Skeletal muscle tissue (tissue), 4 donors: ENCODE results near the gene DCAF10. TPM values are rescaled to one million over a fixed set of nuclear protein-coding genes. Genes with fewer than 3 reads are reported as not detected.
"Not testable (repeated sequence)": the region's sequence is repeated elsewhere in the genome, so short reads cannot be mapped to it uniquely, and the experiment has no call there.

Experiments used
- H3K27ac ChIP-seq: one replicate; pipeline ENCODE4 v1.7.0; 2013; ENCODE audit warnings: mild to moderate bottlenecking, low read depth, low read length, inconsistent platforms
- H3K27me3 ChIP-seq, 3 donors: one replicate each; pipeline ENCODE4 v1.7.0; 2013; ENCODE audit warnings: low read length in 3 of 3; ENCODE audit not compliant: control insufficient read depth in 3 of 3, insufficient read depth in 3 of 3
- H3K36me3 ChIP-seq, 3 donors: one replicate each; pipeline ENCODE4 v1.7.0; 2013; ENCODE audit warnings: low read length in 3 of 3; ENCODE audit not compliant: control insufficient read depth in 3 of 3, insufficient read depth in 3 of 3
- H3K4me1 ChIP-seq, 3 donors: one replicate each; pipeline ENCODE4 v1.7.0; 2013; ENCODE audit warnings: low read length in 3 of 3, mild to moderate bottlenecking in 3 of 3; ENCODE audit not compliant: control insufficient read depth in 3 of 3, insufficient read depth in 3 of 3
- H3K4me3 ChIP-seq, 3 donors: one replicate each; pipeline ENCODE4 v1.7.0; 2013; ENCODE audit warnings: low read length in 3 of 3
- H3K9ac ChIP-seq, 3 donors: one replicate each; pipeline ENCODE4 v1.7.0; 2013; ENCODE audit warnings: low read length in 3 of 3, mild to moderate bottlenecking in 3 of 3, moderate library complexity in 2 of 3, low read depth in 1 of 3
- H3K9me3 ChIP-seq, 3 donors: one replicate each; pipeline ENCODE4 v1.7.0; 2013; ENCODE audit warnings: low read length in 3 of 3; ENCODE audit not compliant: control insufficient read depth in 3 of 3
- total RNA-seq: library from RNA; depleted of rRNA; stranded (reverse); fragments of >200 nt; gene quantifications from one replicate; pipeline ENCODE4 v1.2.3, GENCODE V29; 2014
- donor health status: Osteomylitis.

Gene DCAF10
- total RNA-seq, 1 donor from 2014 or later, result 13.6 TPM

DNA sequence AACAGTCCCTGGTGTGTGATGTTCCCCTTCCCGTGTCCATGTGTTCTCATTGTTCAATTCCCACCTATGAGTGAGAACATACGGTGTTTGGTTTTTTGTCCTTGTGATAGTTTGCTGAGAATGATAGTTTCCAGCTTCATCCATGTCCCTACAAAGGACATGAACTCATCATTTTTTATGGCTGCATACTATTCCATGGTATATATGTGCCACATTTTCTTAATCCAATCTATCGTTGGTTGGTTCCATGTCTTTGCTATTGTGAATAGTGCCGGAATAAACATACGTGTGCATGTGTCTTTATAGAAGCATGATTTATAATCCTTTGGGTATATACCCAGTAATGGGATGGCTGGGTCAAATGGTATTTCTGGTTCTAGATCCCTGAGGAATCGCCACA, 35.3 kb upstream of the DCAF10 start:
- not testable (repeated sequence) for H3K4me1 ChIP-seq, H3K27ac ChIP-seq, H3K9ac ChIP-seq, H3K4me3 ChIP-seq, H3K9me3 ChIP-seq, H3K27me3 ChIP-seq
- H3K36me3 ChIP-seq, result peaks cover 4 to 14% (median 6%) of the 10 kb centered on the region in 3 donors

DNA sequence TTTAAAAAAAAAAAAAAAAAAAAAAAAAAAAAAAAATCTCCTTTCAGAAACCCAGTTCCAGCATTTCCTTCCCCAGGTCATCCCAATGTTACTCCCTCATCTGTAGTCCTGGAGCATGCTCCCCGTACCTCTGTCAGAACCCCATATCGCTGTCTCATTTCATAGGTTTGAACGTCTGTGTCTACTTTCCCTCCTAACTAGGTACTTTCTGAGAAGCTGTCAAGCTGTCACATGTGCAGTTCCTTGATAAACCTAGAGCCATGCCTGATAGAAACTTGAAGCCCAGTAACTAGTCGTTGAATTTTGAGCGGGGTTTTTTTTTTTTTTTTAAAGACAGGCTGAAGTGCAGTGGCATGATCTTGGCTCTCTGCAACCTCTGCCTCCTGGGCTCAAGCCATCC, 31.3 kb upstream of the DCAF10 start:
- Histone ChIP-seq H3K9ac (no peak overlapping the region), H3K4me1 (no peaks in the 10 kb centered on the region), H3K27me3 (no peaks in the 10 kb centered on the region), H3K4me3 (no peak overlapping the region), H3K9me3 (no peaks in the 10 kb centered on the region), H3K36me3 (peaks cover 10 to 24% (median 20%) of the 10 kb centered on the region in 3 donors), H3K27ac (no peak overlapping the region)

DNA sequence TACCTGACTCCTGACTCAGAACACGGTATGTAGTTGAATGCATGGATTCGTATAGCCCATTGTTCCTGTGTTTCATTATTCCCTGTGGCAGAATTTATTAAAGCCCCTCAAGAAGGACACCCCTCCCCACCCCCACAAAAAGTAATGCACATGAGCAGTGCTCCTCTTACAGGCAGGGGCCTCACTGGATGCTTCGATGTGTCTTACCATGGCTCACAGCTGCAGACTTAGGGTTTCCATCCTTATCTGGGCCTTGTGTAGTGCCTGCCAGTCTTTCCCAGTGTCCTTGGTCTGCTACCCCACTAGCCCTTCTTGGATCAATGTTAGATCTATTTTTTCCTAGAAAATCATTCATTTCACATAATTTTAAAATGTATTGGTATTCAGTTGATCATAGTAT, 30.6 kb upstream of the DCAF10 start:
- Histone ChIP-seq H3K27me3 (no peaks in the 10 kb centered on the region), H3K4me1 (no peaks in the 10 kb centered on the region), H3K36me3 (peaks cover 11 to 26% (median 23%) of the 10 kb centered on the region in 3 donors), H3K27ac (no peak overlapping the region), H3K4me3 (no peak overlapping the region), H3K9me3 (no peaks in the 10 kb centered on the region), H3K9ac (no peak overlapping the region)

DNA sequence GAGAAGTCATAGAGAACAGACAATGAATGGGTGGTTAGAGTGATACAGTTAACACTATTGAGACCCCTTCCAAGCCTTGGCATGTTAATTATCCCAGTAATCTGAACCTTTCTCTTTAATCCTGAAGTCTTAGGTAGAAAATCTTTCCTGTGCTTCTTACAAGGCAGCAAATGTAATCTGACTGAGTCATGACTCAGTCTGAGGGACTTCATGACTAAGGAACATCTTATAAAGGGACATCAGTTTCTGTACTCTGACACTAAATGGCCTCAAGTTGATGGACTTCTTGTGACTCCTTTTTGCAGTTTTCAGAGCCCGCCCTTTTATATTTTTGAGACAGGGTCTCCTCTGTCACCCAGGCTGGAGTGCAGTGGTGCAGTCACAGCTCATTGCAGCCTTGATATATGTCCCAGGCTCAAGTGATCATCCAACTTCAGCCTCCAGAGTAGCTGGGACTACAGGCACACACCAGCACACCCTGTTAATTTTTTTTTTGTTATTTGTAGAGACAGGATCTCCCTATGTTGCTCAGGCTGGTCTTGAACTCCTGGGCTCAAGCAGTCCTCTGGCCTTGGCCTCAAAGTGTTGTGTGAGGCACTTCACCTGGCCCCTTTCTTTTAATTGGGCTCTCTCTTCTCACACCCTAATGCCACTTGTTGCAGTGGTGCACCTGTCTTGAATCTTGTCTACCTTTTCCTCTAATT, 25.2 kb upstream of the DCAF10 start:
- no peak overlapping the region for H3K27ac ChIP-seq
- no peaks in the 10 kb centered on the region for H3K9me3 ChIP-seq
- no peak overlapping the region for H3K9ac ChIP-seq
- H3K4me1 ChIP-seq, result no peaks in the 10 kb centered on the region
- peaks cover 21 to 63% (median 49%) of the 10 kb centered on the region in 3 donors for H3K36me3 ChIP-seq
- no peak overlapping the region for H3K4me3 ChIP-seq
- H3K27me3 ChIP-seq, result no peaks in the 10 kb centered on the region

GRCh38 chr9:37776328-37776727, 24.3 kb upstream of the DCAF10 start:
- Histone ChIP-seq H3K9ac (no peak overlapping the region), H3K27me3 (no peaks in the 10 kb centered on the region), H3K4me1 (no peaks in the 10 kb centered on the region), H3K36me3 (peaks cover 19 to 66% (median 49%) of the 10 kb centered on the region in 3 donors), H3K27ac (no peak overlapping the region), H3K4me3 (no peak overlapping the region), H3K9me3 (no peaks in the 10 kb centered on the region)

DNA sequence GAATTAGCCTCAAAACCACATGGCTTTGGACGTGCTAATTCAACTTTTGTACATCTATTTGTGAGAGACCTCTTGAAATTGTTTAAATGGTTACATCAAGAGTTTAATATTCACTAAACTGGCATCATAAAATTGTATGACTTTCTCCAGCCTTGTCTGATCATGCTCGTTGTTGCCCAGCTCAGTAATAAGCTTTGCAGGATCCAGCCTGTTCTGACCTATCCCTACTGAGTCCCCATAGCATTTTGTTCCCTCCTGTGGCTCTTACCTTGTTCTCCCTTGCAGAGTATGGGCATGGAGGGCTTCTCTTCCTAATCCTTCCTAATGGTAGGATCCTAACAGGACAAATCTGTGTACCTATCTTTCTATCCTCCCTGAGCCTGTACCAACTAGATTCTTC, 22.1 kb upstream of the DCAF10 start:
- Histone ChIP-seq H3K36me3 (peaks cover 28 to 84% (median 66%) of the 10 kb centered on the region in 3 donors), H3K4me3 (no peak overlapping the region), H3K27me3 (no peaks in the 10 kb centered on the region), H3K9ac (no peak overlapping the region), H3K9me3 (no peaks in the 10 kb centered on the region), H3K27ac (no peak overlapping the region), H3K4me1 (no peaks in the 10 kb centered on the region)

DNA sequence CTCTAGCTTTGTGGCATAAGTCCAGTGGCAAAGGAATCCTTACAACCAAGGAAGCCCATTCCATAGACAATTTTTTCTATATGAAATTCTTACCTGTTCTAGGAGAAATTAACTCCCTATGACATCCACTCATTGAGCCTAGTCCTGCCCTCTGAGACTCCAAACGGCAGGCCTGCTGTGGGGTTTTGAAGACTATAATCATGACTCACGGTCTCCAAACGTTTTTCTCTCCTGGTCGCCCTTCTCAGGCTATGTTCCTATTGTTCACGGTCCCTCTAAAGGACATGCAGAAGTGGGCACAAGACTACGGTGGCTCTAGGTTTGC, 16.3 kb upstream of the DCAF10 start:
- Histone ChIP-seq H3K27me3 (peaks cover 5 to 11% (median 6%) of the 10 kb centered on the region in 3 donors), H3K9me3 (no peaks in the 10 kb centered on the region), H3K27ac (peak overlapping the region; percentile 64), H3K36me3 (peaks cover 12 to 38% (median 36%) of the 10 kb centered on the region in 3 donors), H3K4me3 (peak overlapping the region; percentile 93 to 98 (median 94)), H3K4me1 (peaks cover 6 to 13% (median 13%) of the 10 kb centered on the region in 3 donors), H3K9ac (peak overlapping the region; percentile 82 to 90 (median 86))

GRCh38 chr9:37784616-37785483, 15.7 kb upstream of the DCAF10 start, which contains the start of gene EXOSC3:
TSS of gene EXOSC3 (minus strand) at chr9:37785064. CDS start at chr9:37785044, 20 bp downstream.
- peak within 1 kb of the TSS; percentile 93 to 98 (median 94) for H3K4me3 ChIP-seq
- H3K36me3 ChIP-seq, result peaks cover 12 to 32% (median 30%) of the 10 kb centered on the region in 3 donors
- H3K9me3 ChIP-seq, result no peaks in the 10 kb centered on the region
- H3K27me3 ChIP-seq, result peaks cover 5 to 11% (median 6%) of the 10 kb centered on the region in 3 donors
- H3K9ac ChIP-seq, result peak within 1 kb of the TSS; percentile 82 to 90 (median 86)
- peak within 1 kb of the TSS; percentile 64 for H3K27ac ChIP-seq
- peaks cover 6 to 13% (median 13%) of the 10 kb centered on the region in 3 donors for H3K4me1 ChIP-seq

DNA sequence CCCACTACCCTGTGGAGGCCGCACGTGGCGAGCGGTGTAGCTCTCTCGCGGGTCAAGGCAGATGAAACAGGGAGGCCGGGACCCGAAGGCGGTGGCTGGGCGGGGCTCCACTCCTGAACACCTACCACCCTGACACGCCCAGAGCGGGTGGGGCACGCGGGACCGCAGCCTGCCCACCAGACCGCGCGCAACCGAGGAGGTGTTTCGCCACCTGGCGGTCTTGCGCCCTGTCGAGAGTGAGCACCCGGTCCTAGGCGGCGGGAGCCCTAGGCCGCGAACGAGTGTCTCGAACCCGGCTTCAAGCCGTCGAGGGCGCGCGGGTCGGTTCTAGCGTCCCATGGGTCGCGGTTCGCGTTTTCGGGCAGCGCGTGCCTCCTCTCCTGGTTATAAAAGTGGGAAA, 13.5 kb upstream of the DCAF10 start:
- H3K9ac ChIP-seq, result no peak overlapping the region
- H3K9me3 ChIP-seq, result no peaks in the 10 kb centered on the region
- H3K4me1 ChIP-seq, result peaks cover 6 to 13% (median 13%) of the 10 kb centered on the region in 3 donors

GRCh38 chr9:37788332-37788731, 12.3 kb upstream of the DCAF10 start:
- peaks cover under 1 to 4% (median under 1%) of the 10 kb centered on the region in 3 donors for H3K36me3 ChIP-seq
- no peak overlapping the region for H3K9ac ChIP-seq
- no peaks in the 10 kb centered on the region for H3K9me3 ChIP-seq
- peaks cover 5 to 11% (median 6%) of the 10 kb centered on the region in 3 donors for H3K27me3 ChIP-seq
- peaks cover 6 to 13% (median 13%) of the 10 kb centered on the region in 3 donors for H3K4me1 ChIP-seq
- no peak overlapping the region for H3K27ac ChIP-seq
- H3K4me3 ChIP-seq, result no peak overlapping the region

More for the DNA sequence above, 13.5 kb upstream of the DCAF10 start:
- Histone ChIP-seq H3K27ac (no peak overlapping the region), H3K4me3 (no peak overlapping the region), H3K27me3 (peaks cover 5 to 11% (median 6%) of the 10 kb centered on the region in 3 donors), H3K36me3 (peaks cover 10 to 14% (median 13%) of the 10 kb centered on the region in 3 donors)
